ENCODE data around the gene POU4F1.

GRCh38 chr13:78600280-78600883 lies 3.0 kb downstream of the POU4F1 start:
- TF ChIP-seq, protein P1, sequence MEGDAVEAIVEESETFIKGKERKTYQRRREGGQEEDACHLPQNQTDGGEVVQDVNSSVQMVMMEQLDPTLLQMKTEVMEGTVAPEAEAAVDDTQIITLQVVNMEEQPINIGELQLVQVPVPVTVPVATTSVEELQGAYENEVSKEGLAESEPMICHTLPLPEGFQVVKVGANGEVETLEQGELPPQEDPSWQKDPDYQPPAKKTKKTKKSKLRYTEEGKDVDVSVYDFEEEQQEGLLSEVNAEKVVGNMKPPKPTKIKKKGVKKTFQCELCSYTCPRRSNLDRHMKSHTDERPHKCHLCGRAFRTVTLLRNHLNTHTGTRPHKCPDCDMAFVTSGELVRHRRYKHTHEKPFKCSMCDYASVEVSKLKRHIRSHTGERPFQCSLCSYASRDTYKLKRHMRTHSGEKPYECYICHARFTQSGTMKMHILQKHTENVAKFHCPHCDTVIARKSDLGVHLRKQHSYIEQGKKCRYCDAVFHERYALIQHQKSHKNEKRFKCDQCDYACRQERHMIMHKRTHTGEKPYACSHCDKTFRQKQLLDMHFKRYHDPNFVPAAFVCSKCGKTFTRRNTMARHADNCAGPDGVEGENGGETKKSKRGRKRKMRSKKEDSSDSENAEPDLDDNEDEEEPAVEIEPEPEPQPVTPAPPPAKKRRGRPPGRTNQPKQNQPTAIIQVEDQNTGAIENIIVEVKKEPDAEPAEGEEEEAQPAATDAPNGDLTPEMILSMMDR (conservative IDR thresholded peaks at IDR 0.05 in 1 of 2, IDR thresholded peaks at IDR 0.05 in 1 of 2; ENCODE audit: extremely low read depth in 1 of 2, insufficient read depth in 1 of 2, low read depth in 1 of 2, low read length in 2 of 2): no peak
- TF ChIP-seq EZH2 (IDR thresholded peaks at IDR 0.05; ENCODE audit: borderline replicate concordance, low read length): peak; percentile 37

Measured in mammary epithelial cell (primary cell).